IMR-90 (cell line): ENCODE data around the gene ANKS3. TPM values are rescaled to one million over a fixed set of nuclear protein-coding genes. Genes with fewer than 3 reads are reported as not detected.

ENCODE experiments used
- ATAC-seq: fragments of 200-7000 bp; cut with Tn5 transposase; 2 replicates; pipeline ENCODE4 v1.9.1; 2020; ENCODE audit warnings: low read depth, mild to moderate bottlenecking, moderate library complexity
- BruUV-seq: library from RNA; stranded (reverse); fragments of 400-500 nt; replicated peaks from 2 replicates; lab custom pipeline; 2021; lab: Mats Ljungman, UMichigan
- CTCF ChIA-PET: fragments of 300-600 bp; formaldehyde crosslinking; extraction: SDS; loops from one replicate; lab custom pipeline; 2021; ENCODE audit warnings: antibody characterized with exemption; lab: Yijun Ruan, JAX
- POLR2A ChIA-PET: fragments of 300-600 bp; sonication (Branson Sonifier 250); formaldehyde crosslinking; loops from one replicate; lab custom pipeline; 2022; ENCODE audit warnings: antibody characterized with exemption; ENCODE audit not compliant: unreplicated experiment; lab: Charles Lee
- DNase-seq: peaks from one replicate; pipeline ENCODE4 v3.0.0; 2013
- H2AFZ ChIP-seq: replicated peaks from 2 replicates; pipeline ENCODE3; 2013; ENCODE audit warnings: low read length, mild to moderate bottlenecking; ENCODE audit not compliant: poor library complexity
- H2AK5ac ChIP-seq: 2 replicates; pipeline ENCODE4 v1.6.1; 2013; ENCODE audit warnings: low read depth, low read length, inconsistent platforms
- H2AK9ac ChIP-seq: replicated peaks from 2 replicates; pipeline ENCODE3; 2013; ENCODE audit warnings: mild to moderate bottlenecking, low read depth, low read length, moderate library complexity; ENCODE audit not compliant: poor library complexity
- H2BK120ac ChIP-seq: 2 replicates; pipeline ENCODE4 v1.6.1; 2013; ENCODE audit warnings: low read depth, low read length, inconsistent platforms
- H2BK15ac ChIP-seq: 3 replicates; pipeline ENCODE4 v1.6.1; 2013; ENCODE audit warnings: low read depth, low read length, inconsistent platforms
- H2BK20ac ChIP-seq: 2 replicates; pipeline ENCODE4 v1.6.1; 2013; ENCODE audit warnings: low read depth, mild to moderate bottlenecking, inconsistent platforms, low read length, moderate library complexity
- H2BK5ac ChIP-seq: 2 replicates; pipeline ENCODE4 v1.6.1; 2013; ENCODE audit warnings: mild to moderate bottlenecking, low read depth, low read length, inconsistent platforms; ENCODE audit not compliant: poor library complexity, severe bottlenecking
- H3K14ac ChIP-seq: replicated peaks from 2 replicates; pipeline ENCODE4 v1.6.1; 2013; ENCODE audit warnings: low read depth, low read length, inconsistent platforms
- H3K18ac ChIP-seq: 2 replicates; pipeline ENCODE4 v1.6.1; 2013; ENCODE audit warnings: low read depth, low read length, control low read depth
- H3K23ac ChIP-seq: 2 replicates; pipeline ENCODE4 v1.6.1; 2013; ENCODE audit warnings: low read depth, low read length, inconsistent platforms
- H3K27ac ChIP-seq: 2 replicates; pipeline ENCODE4 v1.5.1; 2013; ENCODE audit warnings: mild to moderate bottlenecking, control low read depth, low read length; ENCODE audit not compliant: insufficient read depth
- H3K27me3 ChIP-seq: 2 replicates; pipeline ENCODE4 v1.6.1; 2013; ENCODE audit warnings: low read length; ENCODE audit not compliant: control insufficient read depth, insufficient read depth
- H3K36me3 ChIP-seq: 2 replicates; pipeline ENCODE4 v1.6.1; 2013; ENCODE audit warnings: low read length, mixed read lengths; ENCODE audit not compliant: control insufficient read depth, insufficient read depth
- H3K4ac ChIP-seq: 2 replicates; pipeline ENCODE4 v1.6.1; 2013; ENCODE audit warnings: low read depth, low read length, inconsistent platforms
- H3K4me1 ChIP-seq: 2 replicates; pipeline ENCODE4 v1.6.1; 2013; ENCODE audit warnings: low read length, mixed read lengths; ENCODE audit not compliant: control insufficient read depth, insufficient read depth
- H3K4me2 ChIP-seq: 2 replicates; pipeline ENCODE4 v1.6.1; 2013; ENCODE audit warnings: low read depth, mild to moderate bottlenecking, control low read depth, low read length, moderate library complexity
- H3K4me3 ChIP-seq: 2 replicates; pipeline ENCODE4 v1.5.1; 2013; ENCODE audit warnings: low read depth, mild to moderate bottlenecking, control low read depth, low read length, moderate library complexity; ENCODE audit not compliant: insufficient read depth
- H3K56ac ChIP-seq: 2 replicates; pipeline ENCODE4 v1.6.1; 2013; ENCODE audit warnings: low read length, inconsistent platforms; ENCODE audit not compliant: insufficient read depth; ENCODE audit errors: extremely low read depth
- H3K79me1 ChIP-seq, 2 experiments: 2 replicates each; pipeline ENCODE4 v1.6.1; 2013; ENCODE audit warnings: low read length in 2 of 2, inconsistent platforms in 1 of 2, low read depth in 1 of 2
- H3K9ac ChIP-seq: 2 replicates; pipeline ENCODE4 v1.6.1; 2013; ENCODE audit warnings: low read depth, low read length, control low read depth
- H3K9me1 ChIP-seq: 2 replicates; pipeline ENCODE4 v1.6.1; 2013; ENCODE audit warnings: low read length, inconsistent platforms; ENCODE audit not compliant: insufficient read depth
- H3K9me3 ChIP-seq: 2 replicates; pipeline ENCODE4 v1.6.1; 2013; ENCODE audit warnings: low read length; ENCODE audit not compliant: control insufficient read depth, insufficient read depth
- H4K20me1 ChIP-seq: 2 replicates; pipeline ENCODE4 v1.6.1; 2013; ENCODE audit warnings: low read length, inconsistent platforms; ENCODE audit not compliant: insufficient read depth
- H4K5ac ChIP-seq: 2 replicates; pipeline ENCODE4 v1.6.1; 2013; ENCODE audit warnings: mild to moderate bottlenecking, low read depth, low read length, control low read depth
- H4K8ac ChIP-seq, 2 experiments: 2 replicates each; pipeline ENCODE4 v1.6.1; 2013; ENCODE audit warnings: low read depth in 2 of 2, low read length in 2 of 2, control low read depth in 1 of 2, inconsistent platforms in 1 of 2
- H4K91ac ChIP-seq: 2 replicates; pipeline ENCODE4 v1.6.1; 2013; ENCODE audit warnings: low read depth, low read length, inconsistent platforms; ENCODE audit not compliant: insufficient read depth
- BHLHE40 ChIP-seq: fragments of 150-350 bp; IDR thresholded peaks from 2 replicates; pipeline ENCODE4 v1.6.1; 2016; ENCODE audit warnings: mild to moderate bottlenecking, low read depth, low read length
- CEBPB ChIP-seq: IDR thresholded peaks from 2 replicates; pipeline ENCODE4 v1.6.1; 2012; ENCODE audit warnings: low read depth, low read length, improper control_type of control experiment
- FOS ChIP-seq: fragments of 150-350 bp; IDR thresholded peaks from 2 replicates; pipeline ENCODE4 v1.6.1; 2016; ENCODE audit warnings: low read depth, low read length
- MAFK ChIP-seq: IDR thresholded peaks from 2 replicates; pipeline ENCODE4 v1.6.1; 2012; ENCODE audit warnings: low read depth, low read length, improper control_type of control experiment
- MAZ ChIP-seq: IDR thresholded peaks from 2 replicates; pipeline ENCODE4 v1.6.1; 2012; ENCODE audit warnings: low read depth, mild to moderate bottlenecking, low read length, improper control_type of control experiment, moderate library complexity, borderline replicate concordance
- MXI1 ChIP-seq: IDR thresholded peaks from 2 replicates; pipeline ENCODE4 v1.6.1; 2012; ENCODE audit warnings: low read depth, mild to moderate bottlenecking, low read length, moderate library complexity, borderline replicate concordance
- WGBS, 2 experiments: methylation state at CpG; one replicate each; pipeline versions ENCODE4 v1.1.5 to v1.1.7; 2013; ENCODE audit warnings: missing lambda C conversion rate in 2 of 2; ENCODE audit not compliant: insufficient read length in 1 of 2; ENCODE audit errors: extremely low coverage in 2 of 2; 5-methylcytosine and 5-hydroxymethylcytosine counted together
- dilution Hi-C: fragments of 300-500 bp; cut with HindIII; formaldehyde crosslinking; loops from one replicate; pipeline ENCODE4 v1.14.3; 2018; ENCODE audit warnings: low sequenced_read_pairs; ENCODE audit not compliant: unreplicated experiment
- in situ Hi-C: fragments of 300-500 bp; cut with MboI; formaldehyde crosslinking; loops from 3 replicates; pipeline ENCODE4 v1.14.3; 2019; ENCODE audit warnings: low sequenced_read_pairs, inconsistent platforms, mixed read lengths
- intact Hi-C: fragments of 100-400 bp; cut with micrococcal nuclease; formaldehyde crosslinking; loops from 2 replicates; pipeline ENCODE4 v1.10.0; 2022
- polyA plus RNA-seq, 3 experiments: library from polyadenylated mRNA; depleted of rRNA; stranded (reverse); fragments of >200 nt; gene quantifications; 2 replicates each; pipeline ENCODE4 v1.2.3, GENCODE V29; 2012; ENCODE audit warnings: low replicate concordance in 1 of 3
- total RNA-seq: library from RNA; depleted of rRNA; stranded (reverse); fragments of >200 nt; gene quantifications from 2 replicates; pipeline ENCODE4 v1.2.3, GENCODE V29; 2012
- TF ChIP-seq, protein P1 (sequence below): fragments of 150-350 bp; IDR thresholded peaks from 2 replicates; pipeline ENCODE4 v1.6.1; 2017; ENCODE audit warnings: mild to moderate bottlenecking, antibody characterized with exemption, low read length, low read depth
- TF ChIP-seq, protein P2 (sequence below): fragments of 150-350 bp; IDR thresholded peaks from 2 replicates; pipeline ENCODE4 v1.6.1; 2016; ENCODE audit warnings: low read depth, mild to moderate bottlenecking, low read length, moderate library complexity, borderline replicate concordance

ANKS3 gene
- total and polyA plus RNA-seq, 2 of the 4 experiments (the other 2 are of a cell fraction): 24.4 to 25.0 TPM

DNA sequence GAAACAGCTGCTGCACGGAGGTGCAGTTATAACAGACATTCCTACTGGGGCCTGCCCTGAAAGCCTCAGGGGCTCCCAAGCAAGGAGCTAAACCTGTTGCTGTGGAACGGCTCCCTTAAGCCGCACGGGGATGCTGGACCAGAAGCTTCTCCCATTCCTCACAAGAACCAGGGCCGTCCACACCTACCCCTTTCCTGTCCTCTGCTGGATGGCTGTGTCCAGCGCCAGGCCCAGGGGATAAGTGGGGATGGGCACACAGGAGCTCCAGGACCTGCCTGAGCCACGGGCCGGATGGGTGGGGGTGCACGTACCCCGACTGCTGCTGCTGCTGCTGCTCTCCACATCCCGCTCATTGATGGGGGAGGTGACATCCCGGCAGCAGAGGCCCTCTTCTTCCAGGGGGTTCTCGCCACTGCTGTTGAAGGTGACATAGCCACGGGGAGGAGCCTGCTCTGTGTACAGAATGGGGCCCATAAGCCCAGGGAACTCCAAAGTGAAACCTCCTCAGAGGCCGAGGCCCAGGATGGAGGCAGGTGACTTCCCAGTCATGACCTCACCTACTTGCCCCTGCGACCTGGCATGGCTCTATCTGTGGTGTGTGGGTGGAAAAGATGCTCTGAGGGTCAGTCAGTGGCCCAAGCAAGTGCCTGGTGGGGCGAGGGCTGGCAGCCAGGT lies 32.1 kb downstream of the ANKS3 start:
- no peak overlapping the region for H2AFZ ChIP-seq
- CTCF ChIA-PET: no interaction called here
- H3K4me2 ChIP-seq: no peak overlapping the region
- H2BK120ac ChIP-seq: no peak overlapping the region
- H4K5ac ChIP-seq: no peak overlapping the region
- no peak overlapping the region for H3K9ac ChIP-seq
- no peak overlapping the region for H3K14ac ChIP-seq
- WGBS, 2 experiments: 100% methylated on average over 1 of the region's 17 CpGs; no CpG with 5 or more reads in 1 of the 2 experiments
- DNase-seq (no peak), ATAC-seq (no peak)
- H3K4ac ChIP-seq: no peak overlapping the region
- dilution Hi-C loops (no loop called here), intact Hi-C loops (no loop called here), in situ Hi-C loops (no loop called here)
- BruUV-seq: no TSS peak
- H3K4me3 ChIP-seq: no peak overlapping the region
- peaks cover 0 to 9% of the 10 kb centered on the region in 2 experiments; a peak in 1 of 4 replicates for H3K79me1 ChIP-seq
- H3K23ac ChIP-seq: no peak overlapping the region
- H2AK9ac ChIP-seq: no peak overlapping the region
- no peaks in the 10 kb centered on the region for H3K9me3 ChIP-seq
- H3K27me3 ChIP-seq: no peaks in the 10 kb centered on the region
- H3K27ac ChIP-seq: no peak overlapping the region
- H4K20me1 ChIP-seq: 0 out of 2 replicates have a peak, but pooled peaks cover 3% of the 10 kb centered on the region
- H2AK5ac ChIP-seq: no peak overlapping the region
- no peak overlapping the region for H2BK5ac ChIP-seq
- no peak overlapping the region for H3K18ac ChIP-seq
- POLR2A ChIA-PET: no interaction called here
- no peak overlapping the region for H2BK20ac ChIP-seq
- 0 out of 2 replicates have a peak, but pooled peaks cover 3% of the 10 kb centered on the region for H3K9me1 ChIP-seq
- peaks cover 61% of the 10 kb centered on the region for H3K36me3 ChIP-seq
- no peak overlapping the region for H4K8ac ChIP-seq
- H4K91ac ChIP-seq: no peak overlapping the region
- no peak overlapping the region for H3K56ac ChIP-seq
- TF ChIP-seq FOS (no peak), MAZ (no peak), MXI1 (no peak), MAFK (no peak), CEBPB (no peak), BHLHE40 (no peak)
- TF ChIP-seq, protein P1, sequence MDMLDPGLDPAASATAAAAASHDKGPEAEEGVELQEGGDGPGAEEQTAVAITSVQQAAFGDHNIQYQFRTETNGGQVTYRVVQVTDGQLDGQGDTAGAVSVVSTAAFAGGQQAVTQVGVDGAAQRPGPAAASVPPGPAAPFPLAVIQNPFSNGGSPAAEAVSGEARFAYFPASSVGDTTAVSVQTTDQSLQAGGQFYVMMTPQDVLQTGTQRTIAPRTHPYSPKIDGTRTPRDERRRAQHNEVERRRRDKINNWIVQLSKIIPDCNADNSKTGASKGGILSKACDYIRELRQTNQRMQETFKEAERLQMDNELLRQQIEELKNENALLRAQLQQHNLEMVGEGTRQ: no peak
- TF ChIP-seq, protein P2, sequence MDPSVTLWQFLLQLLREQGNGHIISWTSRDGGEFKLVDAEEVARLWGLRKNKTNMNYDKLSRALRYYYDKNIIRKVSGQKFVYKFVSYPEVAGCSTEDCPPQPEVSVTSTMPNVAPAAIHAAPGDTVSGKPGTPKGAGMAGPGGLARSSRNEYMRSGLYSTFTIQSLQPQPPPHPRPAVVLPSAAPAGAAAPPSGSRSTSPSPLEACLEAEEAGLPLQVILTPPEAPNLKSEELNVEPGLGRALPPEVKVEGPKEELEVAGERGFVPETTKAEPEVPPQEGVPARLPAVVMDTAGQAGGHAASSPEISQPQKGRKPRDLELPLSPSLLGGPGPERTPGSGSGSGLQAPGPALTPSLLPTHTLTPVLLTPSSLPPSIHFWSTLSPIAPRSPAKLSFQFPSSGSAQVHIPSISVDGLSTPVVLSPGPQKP: no peak
- no peaks in the 10 kb centered on the region for H3K4me1 ChIP-seq
- H2BK15ac ChIP-seq: no peak overlapping the region
